Naive B cell (primary cell): Measurements from ENCODE around the gene ZBTB46. TPM values are rescaled to one million over a fixed set of nuclear protein-coding genes. Genes with fewer than 3 reads are reported as not detected.

ENCODE experiments used
- ATAC-seq, 2 donors: fragments of 150-1000 bp; cut with Tn5 transposase; 2 replicates each; pipeline ENCODE4 v1.10.0; 2021; ENCODE audit warnings: low read depth in 2 of 2, mild to moderate bottlenecking in 2 of 2, moderate library complexity in 2 of 2
- DNase-seq: peaks from one replicate; pipeline ENCODE4 v3.0.0; 2022
- H3K27ac Mint-ChIP-seq, 6 donors: one replicate each; pipeline ENCODE4 v1.8.0; 2020 to 2022; ENCODE audit warnings: mild to moderate bottlenecking in 6 of 6, mixed read lengths in 6 of 6, moderate library complexity in 5 of 6, inconsistent platforms in 2 of 6
- H3K27me3 Mint-ChIP-seq, 3 donors: one replicate each; pipeline ENCODE4 v1.8.0; 2021 to 2022; ENCODE audit warnings: mixed read lengths in 3 of 3, mild to moderate bottlenecking in 1 of 3
- H3K36me3 Mint-ChIP-seq, 2 donors: one replicate each; pipeline ENCODE4 v1.8.0; 2020 to 2022; ENCODE audit warnings: mixed read lengths in 2 of 2, inconsistent platforms in 1 of 2, mild to moderate bottlenecking in 1 of 2
- H3K4me1 Mint-ChIP-seq, 3 donors: one replicate each; pipeline ENCODE4 v1.8.0; 2020 to 2022; ENCODE audit warnings: mixed read lengths in 3 of 3, inconsistent platforms in 1 of 3, mild to moderate bottlenecking in 1 of 3, moderate library complexity in 1 of 3
- H3K4me3 Mint-ChIP-seq, 8 donors: one replicate each; pipeline ENCODE4 v1.8.0; 2020 to 2022; ENCODE audit warnings: mild to moderate bottlenecking in 8 of 8, mixed read lengths in 8 of 8, moderate library complexity in 8 of 8, inconsistent platforms in 2 of 8
- H3K9me3 Mint-ChIP-seq, 7 donors: one replicate each; pipeline ENCODE4 v1.8.0; 2020 to 2022; ENCODE audit warnings: mixed read lengths in 7 of 7, mild to moderate bottlenecking in 5 of 7, inconsistent platforms in 2 of 7, moderate library complexity in 1 of 7
- polyA plus RNA-seq, 6 donors: library from polyadenylated mRNA; unstranded; fragments of 300-500 nt; fragmentation: Illumina TruSeq; gene quantifications; one replicate each; pipeline ENCODE4 v1.2.3, GENCODE V29; 2021; ENCODE audit warnings: low read depth in 6 of 6

ZBTB46 gene
- polyA plus RNA-seq, 6 donors from 2014 or later = 0.15 TPM; not detected in 5

DNA sequence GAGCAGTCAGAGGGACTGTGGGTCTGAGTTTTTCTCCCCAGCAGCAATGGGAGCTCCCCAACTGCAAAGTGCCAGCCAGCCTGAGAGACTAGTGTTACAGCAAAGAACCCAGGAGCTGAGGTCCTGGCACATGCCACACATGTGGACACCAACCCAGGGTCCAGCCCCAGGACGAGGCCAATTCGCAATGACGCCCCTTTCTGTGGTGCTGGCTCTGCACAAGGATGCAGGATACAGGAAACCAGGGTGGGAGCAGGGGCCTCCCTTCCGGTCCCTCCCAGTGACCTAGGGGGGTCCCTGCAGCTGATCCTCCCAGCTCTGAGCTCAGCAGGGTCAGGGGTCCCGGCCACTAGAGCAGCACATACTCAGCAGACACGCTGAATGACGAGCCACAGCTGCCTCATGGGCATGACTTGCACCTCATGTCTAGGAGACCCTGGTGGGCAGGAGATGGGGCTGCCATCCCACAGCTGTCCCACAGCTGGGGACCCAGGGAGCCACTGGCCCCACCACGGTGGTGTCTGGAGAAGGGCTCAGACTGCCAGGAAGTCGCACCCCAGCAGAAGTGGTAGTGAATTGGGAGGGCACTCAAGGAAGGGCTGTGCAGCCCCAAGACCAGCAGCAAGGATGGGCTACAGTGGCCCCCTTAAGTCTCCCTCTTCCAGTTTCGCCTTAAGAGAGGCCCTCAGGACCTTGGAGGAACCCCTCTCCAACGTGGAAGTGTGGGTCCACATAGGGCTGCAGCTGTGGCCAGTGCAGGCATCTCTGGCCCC lies 126.9 kb downstream of the ZBTB46 start:
- Mint-ChIP-seq H3K27ac (peak overlapping the region in 1 of 6 donors; percentile 15), H3K4me1 (peaks cover 18 to 30% (median 24%) of the 10 kb centered on the region in 3 donors), H3K36me3 (peaks cover 0 to 6% of the 10 kb centered on the region in 2 donors), H3K9me3 (no peaks in the 10 kb centered on the region), H3K27me3 (no peaks in the 10 kb centered on the region), H3K4me3 (peak overlapping the region in 2 of 8 donors; percentile 63 to 69)
- DNase-seq (no peak), ATAC-seq (no peak)

- no peak overlapping the region for H3K27ac Mint-ChIP-seq
Observed at GRCh38 chr20:63703471-63703975, 127.5 kb downstream of the ZBTB46 start.

DNA sequence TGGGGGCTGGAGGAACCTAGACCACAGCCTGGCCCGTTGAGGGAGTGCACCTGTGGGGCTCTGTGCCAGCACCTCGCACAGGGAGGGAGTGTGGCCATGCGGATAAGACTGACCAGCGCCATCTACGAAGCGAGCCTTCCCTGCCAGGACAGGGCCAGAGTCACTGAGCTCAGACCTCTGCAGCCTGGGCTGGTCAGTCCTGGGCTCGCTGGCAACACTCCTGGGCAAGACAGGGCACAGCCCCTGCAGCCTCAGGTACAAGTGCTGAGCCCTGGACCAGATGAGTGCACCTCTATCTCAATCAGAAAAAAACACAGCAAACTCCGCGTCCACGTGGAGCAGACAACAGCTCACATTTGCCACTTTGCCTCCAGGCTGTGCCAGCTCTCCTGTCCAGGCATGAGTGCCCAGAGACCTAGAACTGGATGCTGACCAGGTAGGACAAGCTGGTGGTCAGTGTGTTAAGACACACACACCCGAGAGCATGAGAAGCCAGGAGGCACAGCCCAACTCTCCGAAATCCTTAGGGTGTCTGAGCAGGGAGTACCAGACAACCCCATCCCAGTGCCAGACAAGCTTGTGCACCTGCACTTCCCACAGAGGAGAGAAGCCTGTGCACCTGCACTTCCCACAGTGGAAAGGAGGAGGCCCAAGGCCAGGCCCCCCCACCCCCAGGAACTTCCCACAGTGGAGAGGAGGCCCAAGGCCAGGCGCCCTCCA lies 128.2 kb downstream of the ZBTB46 start:
- Mint-ChIP-seq H3K27ac (peak overlapping the region in 1 of 6 donors; percentile 39), H3K4me1 (peaks cover 12 to 22% (median 17%) of the 10 kb centered on the region in 3 donors), H3K27me3 (no peaks in the 10 kb centered on the region), H3K9me3 (no peaks in the 10 kb centered on the region), H3K4me3 (peak overlapping the region in 1 of 8 donors; percentile 47), H3K36me3 (peaks cover 0 to 6% of the 10 kb centered on the region in 2 donors)
- DNase-seq (no peak), ATAC-seq (no peak)

More at GRCh38 chr20:63703471-63703975, 127.5 kb downstream of the ZBTB46 start:
- no peaks in the 10 kb centered on the region for H3K9me3 Mint-ChIP-seq
- H3K4me3 Mint-ChIP-seq = peak overlapping the region in 1 of 8 donors; percentile 69
- peaks cover 0 to 6% of the 10 kb centered on the region in 2 donors for H3K36me3 Mint-ChIP-seq
- peaks cover 13 to 24% (median 18%) of the 10 kb centered on the region in 3 donors for H3K4me1 Mint-ChIP-seq
- no peak for DNase-seq
- ATAC-seq = no peak
- no peaks in the 10 kb centered on the region for H3K27me3 Mint-ChIP-seq

DNA sequence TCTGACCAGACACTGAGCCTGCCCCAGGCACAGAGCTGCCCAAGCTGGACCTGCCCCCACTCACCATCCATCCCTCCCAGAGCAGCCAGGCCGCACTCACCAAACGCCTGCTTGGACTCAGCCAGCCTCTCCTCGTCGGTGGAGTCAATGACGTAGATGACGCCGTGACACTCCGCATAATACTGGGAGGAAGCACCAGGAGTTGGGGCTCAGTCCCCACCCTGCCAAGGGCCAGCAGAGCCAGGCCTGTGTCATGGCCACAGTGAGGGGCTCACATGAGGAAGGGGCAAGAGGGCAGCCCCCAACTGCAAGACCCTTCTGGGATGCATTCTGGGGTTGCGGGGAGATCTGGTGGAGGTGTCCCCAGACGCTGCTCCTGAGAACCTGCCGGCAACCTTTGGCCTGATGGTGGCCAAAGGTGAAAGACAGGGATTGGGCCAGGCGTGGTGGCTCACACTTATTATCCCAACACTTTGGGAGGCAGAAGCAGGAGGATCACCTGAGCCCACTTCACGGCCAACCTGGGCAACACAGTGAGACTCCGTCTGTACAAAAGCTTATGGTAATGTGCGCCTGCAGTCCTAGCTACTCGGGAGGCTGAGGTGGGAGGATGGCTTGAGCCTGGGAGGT lies 128.9 kb downstream of the ZBTB46 start:
- Mint-ChIP-seq H3K4me1 (peaks cover 12 to 23% (median 16%) of the 10 kb centered on the region in 3 donors), H3K9me3 (no peaks in the 10 kb centered on the region), H3K27me3 (no peaks in the 10 kb centered on the region), H3K4me3 (peak overlapping the region in 1 of 8 donors; percentile 38), H3K36me3 (peaks cover 0 to 6% of the 10 kb centered on the region in 2 donors), H3K27ac (peak overlapping the region in 1 of 6 donors; percentile 39)
- ATAC-seq (no peak), DNase-seq (no peak)

DNA sequence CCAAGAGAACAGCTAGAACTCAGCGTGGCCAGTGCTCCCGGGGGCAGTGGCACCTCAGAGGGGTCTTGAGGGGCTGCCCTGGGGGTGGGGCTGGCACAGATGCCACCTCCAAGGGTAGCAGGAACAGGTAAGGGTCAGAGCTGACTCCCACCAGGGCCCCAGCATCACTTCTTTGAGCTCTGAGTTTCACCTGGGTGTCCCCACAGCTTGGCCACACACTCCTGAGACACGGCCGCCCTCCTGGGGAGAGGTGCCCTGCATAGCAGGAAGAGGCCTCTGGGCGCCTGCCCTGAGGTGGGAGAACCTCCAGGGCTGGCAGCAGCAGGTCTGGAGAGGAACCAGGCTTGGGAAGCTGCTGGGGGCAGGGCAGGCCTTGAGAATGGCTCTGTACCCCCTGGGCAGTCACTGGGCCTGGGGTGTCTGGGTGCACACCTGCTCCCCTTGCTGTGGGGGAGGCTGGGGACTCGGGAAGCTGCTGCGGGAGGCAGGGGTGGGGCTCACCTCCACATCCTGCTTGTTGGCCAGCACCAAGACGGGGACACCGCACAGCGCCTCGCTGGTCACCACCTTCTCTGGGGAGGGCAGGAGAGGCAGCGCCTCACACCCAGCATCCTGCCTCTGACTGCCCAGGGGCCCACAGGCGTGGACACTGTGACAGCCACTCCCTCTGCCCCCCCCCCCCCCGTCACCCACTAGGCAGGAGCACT lies 129.6 kb downstream of the ZBTB46 start:
- peaks cover 6 to 19% (median 10%) of the 10 kb centered on the region in 3 donors for H3K4me1 Mint-ChIP-seq
- DNase-seq (no peak), ATAC-seq (no peak)
- no peaks in the 10 kb centered on the region for H3K27me3 Mint-ChIP-seq
- no peak overlapping the region for H3K4me3 Mint-ChIP-seq
- H3K27ac Mint-ChIP-seq = no peak overlapping the region
- peaks cover 0 to 6% of the 10 kb centered on the region in 2 donors for H3K36me3 Mint-ChIP-seq
- no peaks in the 10 kb centered on the region for H3K9me3 Mint-ChIP-seq

DNA sequence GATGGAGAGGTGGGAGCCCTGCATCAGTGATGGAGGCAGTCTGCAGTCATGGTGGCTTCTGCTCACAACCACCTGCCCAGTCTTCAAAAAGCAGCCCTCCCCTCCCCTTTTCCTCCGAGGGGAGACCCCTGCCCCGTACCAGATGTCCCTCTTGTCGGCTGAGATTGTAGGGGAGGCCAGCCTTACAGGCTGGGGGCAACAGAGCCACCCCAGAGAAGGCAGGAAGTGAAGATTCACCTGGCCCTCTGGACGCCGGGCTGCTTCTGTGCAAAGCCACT lies 130.1 kb downstream of the ZBTB46 start:
- no peaks in the 10 kb centered on the region for H3K27me3 Mint-ChIP-seq
- ATAC-seq (no peak), DNase-seq (no peak)
- peaks cover 0 to 6% of the 10 kb centered on the region in 2 donors for H3K36me3 Mint-ChIP-seq
- no peak overlapping the region for H3K27ac Mint-ChIP-seq
- H3K9me3 Mint-ChIP-seq = no peaks in the 10 kb centered on the region
- no peak overlapping the region for H3K4me3 Mint-ChIP-seq
- peaks cover 9 to 19% (median 12%) of the 10 kb centered on the region in 3 donors for H3K4me1 Mint-ChIP-seq

- H3K4me3 Mint-ChIP-seq = no peak overlapping the region
- H3K9me3 Mint-ChIP-seq = no peaks in the 10 kb centered on the region
- no peaks in the 10 kb centered on the region for H3K27me3 Mint-ChIP-seq
- ATAC-seq (no peak), DNase-seq (no peak)
- peaks cover 0 to 6% of the 10 kb centered on the region in 2 donors for H3K36me3 Mint-ChIP-seq
- no peak overlapping the region for H3K27ac Mint-ChIP-seq
- peaks cover 8 to 19% (median 10%) of the 10 kb centered on the region in 3 donors for H3K4me1 Mint-ChIP-seq
Observed at GRCh38 chr20:63700199-63701050, 130.6 kb downstream of the ZBTB46 start.

- H3K4me3 Mint-ChIP-seq = no peak overlapping the region
- no peak for DNase-seq
- H3K27ac Mint-ChIP-seq = no peak overlapping the region
Observed at GRCh38 chr20:63699466-63700198, 131.4 kb downstream of the ZBTB46 start.

GRCh38 chr20:63698739-63699465 lies 132.2 kb downstream of the ZBTB46 start:
- ATAC-seq = no peak
- no peak for DNase-seq
- Mint-ChIP-seq H3K4me1 (peaks cover 5 to 13% (median 6%) of the 10 kb centered on the region in 3 donors), H3K27me3 (no peaks in the 10 kb centered on the region), H3K27ac (no peak overlapping the region), H3K36me3 (no peaks in the 10 kb centered on the region), H3K4me3 (no peak overlapping the region), H3K9me3 (no peaks in the 10 kb centered on the region)

More at GRCh38 chr20:63699466-63700198, 131.4 kb downstream of the ZBTB46 start:
- Mint-ChIP-seq H3K4me1 (peaks cover 5 to 13% (median 6%) of the 10 kb centered on the region in 3 donors), H3K9me3 (no peaks in the 10 kb centered on the region), H3K27me3 (no peaks in the 10 kb centered on the region), H3K36me3 (peaks cover 0 to under 1% of the 10 kb centered on the region in 2 donors)
- no peak for ATAC-seq

DNA sequence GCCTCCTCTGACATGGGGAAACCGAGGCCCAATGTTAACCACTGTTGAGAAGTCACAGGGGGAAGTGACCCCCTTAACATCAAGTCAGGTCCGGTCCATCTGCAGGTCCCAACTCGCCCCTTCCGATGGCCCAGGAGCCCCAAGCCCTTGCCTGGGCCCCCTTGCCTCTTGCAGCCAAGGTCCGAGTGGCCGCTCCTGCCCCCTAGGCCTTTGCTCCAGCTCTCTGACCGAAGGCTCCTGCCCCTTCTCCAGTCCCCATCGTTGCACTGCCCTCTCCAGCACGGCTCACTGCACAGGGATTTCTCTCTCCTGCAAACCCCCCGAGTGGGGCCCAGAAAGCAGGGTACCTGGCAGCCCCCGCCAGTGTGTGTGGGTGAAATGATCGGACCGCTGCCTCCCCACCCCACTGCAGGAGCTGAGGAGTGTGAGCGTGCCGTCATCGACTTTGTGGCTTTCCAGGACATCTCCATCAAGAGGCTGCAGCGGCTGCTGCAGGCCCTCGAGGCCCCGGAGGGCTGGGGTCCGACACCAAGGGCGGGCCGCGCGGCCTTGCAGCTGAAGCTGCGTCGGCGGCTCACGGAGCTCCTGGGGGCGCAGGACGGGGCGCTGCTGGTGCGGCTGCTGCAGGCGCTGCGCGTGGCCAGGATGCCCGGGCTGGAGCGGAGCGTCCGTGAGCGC lies 133.1 kb downstream of the ZBTB46 start:
- peak overlapping the region in 3 of 8 donors; percentile 9 to 53 (median 15) for H3K4me3 Mint-ChIP-seq
- H3K36me3 Mint-ChIP-seq = no peaks in the 10 kb centered on the region
- no peak for DNase-seq
- H3K4me1 Mint-ChIP-seq = peaks cover 5 to 13% (median 6%) of the 10 kb centered on the region in 3 donors
- no peak overlapping the region for H3K27ac Mint-ChIP-seq
- no peaks in the 10 kb centered on the region for H3K27me3 Mint-ChIP-seq
- H3K9me3 Mint-ChIP-seq = no peaks in the 10 kb centered on the region
- no peak for ATAC-seq

GRCh38 chr20:63697357-63697867 lies 133.7 kb downstream of the ZBTB46 start:
- H3K9me3 Mint-ChIP-seq = no peaks in the 10 kb centered on the region
- H3K27ac Mint-ChIP-seq = peak overlapping the region in 1 of 6 donors; percentile 29

More at GRCh38 chr20:63697357-63697867, 133.7 kb downstream of the ZBTB46 start:
- no peak for ATAC-seq
- Mint-ChIP-seq H3K27me3 (no peaks in the 10 kb centered on the region), H3K36me3 (no peaks in the 10 kb centered on the region), H3K4me1 (peaks cover 5 to 13% (median 6%) of the 10 kb centered on the region in 3 donors), H3K4me3 (peak overlapping the region in 5 of 8 donors; percentile 9 to 63 (median 53))
- DNase-seq = no peak
